Caco-2 (cell line): ENCODE data around the gene PER3. TPM values are rescaled to one million over a fixed set of nuclear protein-coding genes. Genes with fewer than 3 reads are reported as not detected.

Experiments used
- BruUV-seq: library from RNA; stranded (reverse); fragments of 400-500 nt; replicated peaks from 2 replicates; lab custom pipeline; 2021; lab: Mats Ljungman, UMichigan
- CTCF ChIA-PET: fragments of 300-600 bp; sonication (Branson Sonifier 250); formaldehyde crosslinking; loops from one replicate; lab custom pipeline; 2022; ENCODE audit warnings: antibody characterized with exemption; lab: Charles Lee
- POLR2A ChIA-PET: fragments of 300-600 bp; sonication (Branson Sonifier 250); formaldehyde crosslinking; loops from one replicate; lab custom pipeline; 2022; ENCODE audit warnings: antibody characterized with exemption; lab: Charles Lee
- DNase-seq, 2 experiments: peaks; one replicate each; pipeline versions ENCODE4 v3.0.0 to v3.0.0-alpha.2; 2020 to 2022
- H3K27me3 ChIP-seq: replicated peaks from 2 replicates; pipeline ENCODE4 v1.6.0; 2011; ENCODE audit warnings: low read length; ENCODE audit not compliant: control insufficient read depth, insufficient read depth
- H3K36me3 ChIP-seq: 2 replicates; pipeline ENCODE4 v1.5.1; 2011; ENCODE audit warnings: low read length; ENCODE audit not compliant: control insufficient read depth, insufficient read depth
- H3K4me1 ChIP-seq: fragments of 250-450 bp; sonication (Bioruptor Pico); 2 replicates; pipeline ENCODE4 v1.5.1; 2020; ENCODE audit warnings: mild to moderate bottlenecking
- H3K4me3 ChIP-seq: 2 replicates; pipeline ENCODE4 v1.5.1; 2011; ENCODE audit warnings: low read depth, mild to moderate bottlenecking, control low read depth, low read length
- H3K9me3 ChIP-seq: fragments of 250-450 bp; sonication (Bioruptor Pico); 2 replicates; pipeline ENCODE4 v1.5.1; 2020; ENCODE audit warnings: mild to moderate bottlenecking, moderate library complexity
- H3K27ac Mint-ChIP-seq: one replicate; pipeline ENCODE4 v1.8.0; 2022; ENCODE audit warnings: mixed read lengths; ENCODE audit not compliant: unreplicated experiment
- H3K27me3 Mint-ChIP-seq: one replicate; pipeline ENCODE4 v1.8.0; 2022; ENCODE audit warnings: mixed read lengths; ENCODE audit not compliant: insufficient read depth, unreplicated experiment
- H3K36me3 Mint-ChIP-seq: one replicate; pipeline ENCODE4 v1.8.0; 2022; ENCODE audit warnings: mild to moderate bottlenecking, mixed read lengths; ENCODE audit not compliant: insufficient read depth, unreplicated experiment
- H3K4me1 Mint-ChIP-seq: one replicate; pipeline ENCODE4 v1.8.0; 2022; ENCODE audit warnings: low read depth, mixed read lengths; ENCODE audit not compliant: unreplicated experiment
- H3K4me3 Mint-ChIP-seq: one replicate; pipeline ENCODE4 v1.8.0; 2022; ENCODE audit warnings: mild to moderate bottlenecking, moderate library complexity, mixed read lengths; ENCODE audit not compliant: unreplicated experiment
- H3K9me3 Mint-ChIP-seq: one replicate; pipeline ENCODE4 v1.8.0; 2022; ENCODE audit warnings: mixed read lengths; ENCODE audit not compliant: unreplicated experiment
- CTCF ChIP-seq, 2 experiments: fragments of 200-600 bp in 1 of 2; IDR thresholded peaks; 1 replicate in 1 of 2; 2 replicates in 1 of 2; pipeline versions ENCODE4 v1.5.1 to v1.8.0; 2011 to 2022; ENCODE audit warnings: antibody characterized with exemption in 1 of 2, control low read depth in 1 of 2, inconsistent platforms in 1 of 2, low read depth in 1 of 2, low read length in 1 of 2, mild to moderate bottlenecking in 1 of 2, moderate library complexity in 1 of 2; ENCODE audit not compliant: insufficient read depth in 1 of 2, severe bottlenecking in 1 of 2, unreplicated experiment in 1 of 2
- intact Hi-C: fragments of 100-400 bp; cut with micrococcal nuclease; formaldehyde crosslinking; loops from one replicate; pipeline ENCODE4 v1.10.0; 2022; ENCODE audit not compliant: unreplicated experiment
- total RNA-seq: library from RNA; stranded (reverse); gene quantifications from 2 replicates; pipeline ENCODE4 v1.2.3, GENCODE V29; 2022

The PER3 gene
- total RNA-seq, 1 experiment from 2014 or later, result 27.4 TPM

- ChIA-PET CTCF (no interaction called here), POLR2A (no interaction called here)
- Mint-ChIP-seq H3K9me3 (no peaks in the 10 kb centered on the region), H3K27ac (no peak overlapping the region), H3K27me3 (no peaks in the 10 kb centered on the region), H3K36me3 (peaks cover 37% of the 10 kb centered on the region), H3K4me1 (no peaks in the 10 kb centered on the region), H3K4me3 (no peak overlapping the region)
- DNase-seq, result no peak
- no TSS peak for BruUV-seq
- no peaks in the 10 kb centered on the region; the same call in 1 of the 2 replicates for H3K36me3 ChIP-seq
- H3K4me1 ChIP-seq, result no peaks in the 10 kb centered on the region
- intact Hi-C loops, result no loop called here
- no peaks in the 10 kb centered on the region for H3K27me3 ChIP-seq
- TF ChIP-seq CTCF (IDR thresholded peaks at IDR 0.05; ENCODE audit: insufficient read depth in 1 of 2, low read depth in 1 of 2, low read length in 1 of 2, severe bottlenecking in 1 of 2, unreplicated experiment in 1 of 2), result no peak
- H3K9me3 ChIP-seq, result no peaks in the 10 kb centered on the region
- no peak overlapping the region for H3K4me3 ChIP-seq
Measured at GRCh38 chr1:7826363-7826762, 42.3 kb downstream of the PER3 start.

- ChIA-PET POLR2A (no interaction called here), CTCF (interaction anchor here (0.6 kb wide), 1 partner anchor 78 kb away, joined by 4 read pairs; no protein-coding TSS in a partner anchor)
- no peak overlapping the region for H3K27ac Mint-ChIP-seq
- H3K4me1 Mint-ChIP-seq, result no peaks in the 10 kb centered on the region
- intact Hi-C loops, result no loop called here
- H3K9me3 Mint-ChIP-seq, result no peaks in the 10 kb centered on the region
- no peak for DNase-seq
- TF ChIP-seq CTCF (IDR thresholded peaks at IDR 0.05; ENCODE audit: insufficient read depth in 1 of 2, low read depth in 1 of 2, low read length in 1 of 2, severe bottlenecking in 1 of 2, unreplicated experiment in 1 of 2), result no peak
- peaks cover 41% of the 10 kb centered on the region for H3K36me3 Mint-ChIP-seq
- no peak overlapping the region for H3K4me3 Mint-ChIP-seq
- no peaks in the 10 kb centered on the region for H3K27me3 ChIP-seq
- no peaks in the 10 kb centered on the region for H3K9me3 ChIP-seq
- no peaks in the 10 kb centered on the region; the same call in 1 of the 2 replicates for H3K36me3 ChIP-seq
- no peaks in the 10 kb centered on the region; the same call in 1 of the 2 replicates for H3K4me1 ChIP-seq
- no TSS peak for BruUV-seq
- no peak overlapping the region for H3K4me3 ChIP-seq
- no peaks in the 10 kb centered on the region for H3K27me3 Mint-ChIP-seq
Measured at GRCh38 chr1:7827126-7827955, 43.2 kb downstream of the PER3 start.

GRCh38 chr1:7831458-7831857, 47.4 kb downstream of the PER3 start:
- CTCF ChIA-PET, result no interaction called here
- Histone ChIP-seq H3K27me3 (no peaks in the 10 kb centered on the region), H3K4me1 (no peaks in the 10 kb centered on the region; the same call in 1 of the 2 replicates), H3K9me3 (no peaks in the 10 kb centered on the region), H3K36me3 (no peaks in the 10 kb centered on the region; the same call in 1 of the 2 replicates), H3K4me3 (no peak overlapping the region)
- DNase-seq, result no peak
- H3K4me3 Mint-ChIP-seq, result no peak overlapping the region
- H3K27ac Mint-ChIP-seq, result no peak overlapping the region
- POLR2A ChIA-PET, result no interaction called here
- BruUV-seq, result no TSS peak
- H3K9me3 Mint-ChIP-seq, result peaks cover 10% of the 10 kb centered on the region
- H3K27me3 Mint-ChIP-seq, result no peaks in the 10 kb centered on the region
- peaks cover 6% of the 10 kb centered on the region for H3K4me1 Mint-ChIP-seq
- intact Hi-C loops, result no loop called here
- H3K36me3 Mint-ChIP-seq, result peaks cover 65% of the 10 kb centered on the region
- no peak for TF ChIP-seq CTCF (IDR thresholded peaks at IDR 0.05; ENCODE audit: insufficient read depth in 1 of 2, low read depth in 1 of 2, low read length in 1 of 2, severe bottlenecking in 1 of 2, unreplicated experiment in 1 of 2)
